Neuronal stem cell (in vitro differentiated cells): Measurements from ENCODE around the gene CBFA2T2.
A peak's percentile ranks its signal among the peaks of the same experiment; 100 is the strongest.
"Not testable (repeated sequence)": the region's sequence is repeated elsewhere in the genome, so short reads cannot be mapped to it uniquely, and the experiment has no call there.

Source experiments
- DNase-seq: peaks from one replicate; pipeline ENCODE4 v3.0.0-alpha.2; 2013; ENCODE audit warnings: low spot score
- H2AFZ ChIP-seq: one replicate; pipeline ENCODE4 v1.6.1; 2013; ENCODE audit warnings: mild to moderate bottlenecking, low read length, inconsistent platforms
- H2AK5ac ChIP-seq: 2 replicates; pipeline ENCODE4 v1.6.1; 2013; ENCODE audit warnings: low read depth, mild to moderate bottlenecking, inconsistent platforms, low read length, moderate library complexity, mixed read lengths
- H2BK120ac ChIP-seq: 2 replicates; pipeline ENCODE4 v1.6.1; 2013; ENCODE audit warnings: low read depth, mild to moderate bottlenecking, inconsistent platforms, low read length, moderate library complexity, mixed read lengths
- H2BK12ac ChIP-seq: one replicate; pipeline ENCODE4 v1.6.1; 2013; ENCODE audit warnings: low read length, inconsistent platforms
- H2BK15ac ChIP-seq: 2 replicates; pipeline ENCODE4 v1.6.1; 2013; ENCODE audit warnings: mild to moderate bottlenecking, low read length, inconsistent platforms, mixed read lengths
- H2BK5ac ChIP-seq: one replicate; pipeline ENCODE4 v1.6.1; 2013; ENCODE audit warnings: inconsistent platforms, mild to moderate bottlenecking, low read length, moderate library complexity
- H3K14ac ChIP-seq: one replicate; pipeline ENCODE4 v1.6.1; 2013; ENCODE audit warnings: low read length, inconsistent platforms
- H3K18ac ChIP-seq: 2 replicates; pipeline ENCODE4 v1.6.1; 2013; ENCODE audit warnings: low read length, inconsistent platforms
- H3K23ac ChIP-seq: 2 replicates; pipeline ENCODE4 v1.6.1; 2013; ENCODE audit warnings: low read depth, mild to moderate bottlenecking, mixed read lengths, low read length, inconsistent platforms; ENCODE audit not compliant: poor library complexity
- H3K27ac ChIP-seq: replicated peaks from 3 replicates; pipeline ENCODE4 v1.5.1; 2013; ENCODE audit warnings: low read length, inconsistent platforms
- H3K27me3 ChIP-seq, 3 experiments: 2 replicates each; pipeline ENCODE4 v1.6.1; 2013; ENCODE audit warnings: low read length in 3 of 3, mild to moderate bottlenecking in 2 of 3, inconsistent platforms in 1 of 3, low read depth in 1 of 3, mixed read lengths in 1 of 3, moderate library complexity in 1 of 3; ENCODE audit not compliant: control insufficient read depth in 3 of 3, insufficient read depth in 3 of 3
- H3K36me3 ChIP-seq, 2 donors: replicated peaks in 1 of 2; 2 replicates each; pipeline ENCODE4 v1.6.1; 2013; ENCODE audit warnings: low read length in 2 of 2; ENCODE audit not compliant: control insufficient read depth in 2 of 2, insufficient read depth in 2 of 2
- H3K4ac ChIP-seq: 2 replicates; pipeline ENCODE4 v1.6.1; 2013; ENCODE audit warnings: inconsistent platforms, mild to moderate bottlenecking, low read length, moderate library complexity
- H3K4me1 ChIP-seq, 2 donors: 1 replicate in 1 of 2; 2 replicates in 1 of 2; pipeline ENCODE4 v1.6.1; 2013; ENCODE audit warnings: low read length in 2 of 2, low read depth in 1 of 2; ENCODE audit not compliant: control insufficient read depth in 2 of 2, insufficient read depth in 1 of 2
- H3K4me2 ChIP-seq: one replicate; pipeline ENCODE4 v1.6.1; 2013; ENCODE audit warnings: mild to moderate bottlenecking, low read length, inconsistent platforms; ENCODE audit not compliant: insufficient read depth, poor library complexity, severe bottlenecking
- H3K4me3 ChIP-seq, 2 donors: 2 replicates each; pipeline ENCODE4 v1.5.1; 2013; ENCODE audit warnings: low read length in 2 of 2, mild to moderate bottlenecking in 2 of 2, inconsistent platforms in 1 of 2, moderate library complexity in 1 of 2
- H3K79me1 ChIP-seq: one replicate; pipeline ENCODE4 v1.6.1; 2013; ENCODE audit warnings: low read depth, mild to moderate bottlenecking, inconsistent platforms, low read length, moderate library complexity
- H3K9ac ChIP-seq: one replicate; pipeline ENCODE4 v1.6.1; 2013; ENCODE audit warnings: mild to moderate bottlenecking, low read depth, low read length, inconsistent platforms; ENCODE audit not compliant: poor library complexity
- H3K9me3 ChIP-seq, 2 donors: replicated peaks in 1 of 2; 2 replicates each; pipeline versions ENCODE3 to v1.6.1; 2013; ENCODE audit warnings: low read length in 2 of 2, mild to moderate bottlenecking in 2 of 2, inconsistent platforms in 1 of 2, low read depth in 1 of 2, mixed read lengths in 1 of 2, moderate library complexity in 1 of 2; ENCODE audit not compliant: control insufficient read depth in 2 of 2, insufficient read depth in 1 of 2
- H4K8ac ChIP-seq: one replicate; pipeline ENCODE4 v1.6.1; 2013; ENCODE audit warnings: low read depth, mild to moderate bottlenecking, inconsistent platforms, low read length, moderate library complexity
- H4K91ac ChIP-seq: one replicate; pipeline ENCODE4 v1.6.1; 2013; ENCODE audit warnings: low read length, low read depth, mild to moderate bottlenecking, inconsistent platforms; ENCODE audit not compliant: poor library complexity
- WGBS, 2 donors: extraction: QIAGEN DNeasy Blood & Tissue Kit; methylation state at CpG; one replicate each; pipeline ENCODE4 v1.1.7; 2013; ENCODE audit warnings: missing lambda C conversion rate in 2 of 2, mixed read lengths in 1 of 2; ENCODE audit not compliant: insufficient read length in 2 of 2, insufficient replicate concordance in 1 of 2; ENCODE audit errors: extremely low coverage in 2 of 2; 5-methylcytosine and 5-hydroxymethylcytosine counted together

Gene CBFA2T2

DNA sequence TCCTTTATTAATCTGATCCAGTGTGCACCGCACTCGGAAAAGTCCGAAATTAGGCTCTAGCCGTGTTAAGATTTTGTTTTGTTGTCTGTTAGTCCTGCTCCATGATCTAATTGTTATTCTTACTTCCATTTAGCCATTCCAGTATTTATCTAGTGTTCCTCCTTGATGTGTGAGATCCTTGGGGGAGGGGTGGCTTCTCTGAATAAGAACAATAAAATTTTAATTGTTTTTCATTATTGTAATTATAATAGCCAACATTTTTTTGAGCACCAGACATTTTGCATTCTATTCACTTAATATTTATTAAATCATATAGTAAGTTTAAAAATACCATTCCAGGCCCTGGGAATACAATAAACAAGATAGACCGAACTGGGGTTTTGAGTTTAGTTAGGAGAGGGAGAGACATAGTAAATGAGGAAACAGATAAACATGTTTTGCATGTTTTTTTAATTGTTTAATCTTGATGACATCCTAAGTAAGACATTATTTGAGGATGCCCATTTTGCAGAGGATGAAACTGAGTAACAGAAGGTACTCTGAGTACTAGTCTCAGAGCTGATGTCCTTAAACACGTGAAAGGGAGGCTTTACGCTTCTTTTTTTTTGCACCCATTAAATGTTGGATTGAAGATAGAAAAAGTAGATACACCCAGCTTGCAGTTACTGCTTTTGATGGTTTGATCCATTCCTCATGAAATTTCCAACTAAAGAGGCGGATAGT lies 1.2 kb downstream of the CBFA2T2 start:
- no peak overlapping the region for H4K8ac ChIP-seq
- H3K36me3 ChIP-seq, result peaks cover 0 to 8% of the 10 kb centered on the region in 2 donors
- H2BK120ac ChIP-seq, result no peak overlapping the region
- H4K91ac ChIP-seq, result no peak overlapping the region
- H3K9me3 ChIP-seq, result no peaks in the 10 kb centered on the region
- H3K79me1 ChIP-seq, result peaks cover 6% of the 10 kb centered on the region
- H2AFZ ChIP-seq, result peak overlapping the region; percentile 97
- no peak overlapping the region for H3K4ac ChIP-seq
- peak overlapping the region; percentile 60 for H3K9ac ChIP-seq
- H3K27ac ChIP-seq, result no peak overlapping the region
- peaks cover 0 to 3% of the 10 kb centered on the region in 2 donors for H3K4me1 ChIP-seq
- DNase-seq, result no peak
- H3K4me3 ChIP-seq, result peak overlapping the region; percentile 64 to 94
- no peak overlapping the region for H3K18ac ChIP-seq
- no peak overlapping the region for H2BK12ac ChIP-seq
- H3K4me2 ChIP-seq, result peak overlapping the region; percentile 91
- peaks cover 0 to 2% (median 0%) of the 10 kb centered on the region in 3 experiments for H3K27me3 ChIP-seq
- WGBS, 2 donors, result no CpG with 5 or more reads among the region's 8 CpGs
- H2BK15ac ChIP-seq, result no peak overlapping the region
- H2BK5ac ChIP-seq, result no peak overlapping the region
- no peak overlapping the region for H3K14ac ChIP-seq
- no peak overlapping the region for H2AK5ac ChIP-seq
- peak overlapping the region; percentile 80 for H3K23ac ChIP-seq

DNA sequence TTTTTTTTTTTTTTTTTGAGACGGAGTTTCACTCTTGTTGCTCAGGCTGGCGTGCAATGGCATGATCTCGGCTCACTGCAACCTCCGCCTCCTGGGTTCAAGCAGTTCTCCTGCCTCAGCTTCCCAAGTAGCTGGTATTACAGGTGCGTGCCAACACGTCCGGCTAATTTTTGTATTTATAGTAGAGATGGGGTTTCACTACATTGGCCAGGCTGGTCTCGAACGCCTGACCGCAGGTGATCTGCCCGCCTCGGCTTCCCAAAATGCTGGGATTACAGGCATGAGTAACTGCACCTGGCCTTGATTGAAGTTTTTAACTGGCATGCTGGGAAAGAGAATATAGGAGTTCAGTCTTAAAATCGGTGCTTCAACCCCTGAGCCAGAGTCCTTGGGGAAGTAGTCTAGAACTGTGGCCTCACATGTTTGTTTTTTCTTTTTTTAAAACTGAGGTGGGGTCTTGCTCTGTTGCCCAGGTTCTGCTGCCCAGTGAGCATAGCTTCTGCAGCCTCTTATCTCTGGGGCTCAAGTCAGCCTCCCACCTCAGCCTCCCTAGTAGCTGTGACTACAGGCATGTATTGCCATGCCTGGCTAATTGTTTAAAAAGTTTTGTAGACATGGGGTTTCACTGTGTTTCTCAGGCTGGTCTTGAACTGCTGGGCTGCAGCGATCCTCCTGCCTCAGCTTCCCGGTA lies 3.3 kb downstream of the CBFA2T2 start:
- Histone ChIP-seq H3K4me2 (no peak overlapping the region), H3K79me1 (peaks cover 6% of the 10 kb centered on the region), H2BK5ac (no peak overlapping the region), H2BK12ac (no peak overlapping the region), H3K4me3 (no peak overlapping the region), H4K8ac (no peak overlapping the region), H3K9me3 (no peaks in the 10 kb centered on the region), H3K9ac (no peak overlapping the region), H2AK5ac (no peak overlapping the region), H3K4me1 (peaks cover 0 to 3% of the 10 kb centered on the region in 2 donors), H3K23ac (no peak overlapping the region), H3K18ac (no peak overlapping the region), H4K91ac (no peak overlapping the region), H2BK120ac (no peak overlapping the region), H3K36me3 (peaks cover 0 to 8% of the 10 kb centered on the region in 2 donors), H3K27me3 (peaks cover 0 to 2% (median 0%) of the 10 kb centered on the region in 3 experiments), H2AFZ (no peak overlapping the region), H3K4ac (no peak overlapping the region), H3K14ac (no peak overlapping the region), H2BK15ac (no peak overlapping the region), H3K27ac (no peak overlapping the region)
- WGBS, 2 donors, result no CpG with 5 or more reads among the region's 15 CpGs
- no peak for DNase-seq

DNA sequence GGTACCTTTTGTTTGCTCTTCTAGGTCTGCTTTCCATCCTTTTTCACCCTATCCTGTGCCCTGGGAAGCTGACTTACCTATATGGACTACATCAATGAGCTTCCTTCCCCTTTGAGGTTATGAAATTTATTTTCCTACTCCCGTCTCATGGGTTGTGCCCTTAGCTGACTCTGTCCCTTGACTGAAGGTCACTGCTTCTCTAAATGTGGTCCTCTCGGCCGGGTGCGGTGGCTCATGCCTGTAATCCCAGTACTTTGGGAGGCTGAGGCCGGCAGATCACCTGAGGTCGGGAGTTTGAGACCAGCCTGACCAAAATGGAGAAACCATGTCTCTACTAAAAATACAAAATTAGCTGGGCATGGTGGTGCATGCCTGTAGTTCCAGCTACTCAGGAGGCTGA lies 6.9 kb downstream of the CBFA2T2 start:
- H4K8ac ChIP-seq, H3K27ac ChIP-seq, H3K23ac ChIP-seq, H2AK5ac ChIP-seq, H3K4me2 ChIP-seq, H3K4me1 ChIP-seq, H3K9ac ChIP-seq, H2BK120ac ChIP-seq, H3K9me3 ChIP-seq, H4K91ac ChIP-seq, H3K27me3 ChIP-seq, H2BK15ac ChIP-seq, H3K79me1 ChIP-seq, H3K36me3 ChIP-seq, H2BK5ac ChIP-seq, H3K4ac ChIP-seq, H2BK12ac ChIP-seq, DNase-seq, H3K14ac ChIP-seq, H2AFZ ChIP-seq, H3K18ac ChIP-seq, H3K4me3 ChIP-seq: not testable (repeated sequence)
- no CpG with 5 or more reads among the region's 6 CpGs for WGBS, 2 donors

DNA sequence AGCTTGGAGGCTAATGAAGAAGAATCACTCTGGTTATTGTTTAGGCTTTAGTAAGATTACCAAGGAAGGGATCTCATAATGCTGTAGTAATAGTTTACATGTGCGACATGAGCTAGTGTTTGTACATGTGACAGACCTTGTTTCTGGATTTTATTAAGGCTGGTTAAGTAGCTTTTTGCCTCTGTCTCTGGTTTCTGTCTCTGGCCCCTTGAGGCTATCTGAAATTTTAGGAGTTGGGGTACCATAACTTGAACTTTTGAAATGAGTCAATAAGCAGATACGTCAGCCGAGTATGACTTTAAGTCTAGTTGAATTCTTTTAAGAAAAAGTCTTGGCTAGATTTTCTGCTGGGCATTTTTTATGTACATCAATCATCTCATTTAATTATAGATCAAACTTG lies 9.5 kb downstream of the CBFA2T2 start:
- Histone ChIP-seq H2BK5ac (no peak overlapping the region), H2BK15ac (no peak overlapping the region)
- DNase-seq, result no peak

More for the DNA sequence above, 9.5 kb downstream of the CBFA2T2 start:
- no peak overlapping the region for H3K4me2 ChIP-seq
- no peak overlapping the region for H3K18ac ChIP-seq
- no peak overlapping the region for H3K4ac ChIP-seq
- no peak overlapping the region for H2AK5ac ChIP-seq
- H3K4me3 ChIP-seq, result no peak overlapping the region
- no peak overlapping the region for H2BK120ac ChIP-seq
- H3K36me3 ChIP-seq, result peaks cover 0 to 4% of the 10 kb centered on the region in 2 donors
- no peak overlapping the region for H2BK12ac ChIP-seq
- H3K23ac ChIP-seq, result no peak overlapping the region
- H3K27me3 ChIP-seq, result no peaks in the 10 kb centered on the region
- no CpG with 5 or more reads among the region's 3 CpGs for WGBS, 2 donors
- H4K91ac ChIP-seq, result no peak overlapping the region
- no peak overlapping the region for H3K27ac ChIP-seq
- no peak overlapping the region for H4K8ac ChIP-seq
- H3K79me1 ChIP-seq, result no peaks in the 10 kb centered on the region
- H3K9me3 ChIP-seq, result no peaks in the 10 kb centered on the region
- no peak overlapping the region for H2AFZ ChIP-seq
- H3K4me1 ChIP-seq, result no peaks in the 10 kb centered on the region
- H3K14ac ChIP-seq, result no peak overlapping the region
- H3K9ac ChIP-seq, result no peak overlapping the region
